HepG2 (cell line): ENCODE measurements around the gene NAPB. TPM values are rescaled to one million over a fixed set of nuclear protein-coding genes. Genes with fewer than 3 reads are reported as not detected.

Experiments used
- ATAC-seq: fragments of 200-7000 bp; cut with Tn5 transposase; 3 replicates; pipeline ENCODE4 v1.9.1; 2020; ENCODE audit warnings: mild to moderate bottlenecking, moderate library complexity
- BruUV-seq: library from RNA; stranded (reverse); fragments of 400-500 nt; replicated peaks from 2 replicates; lab custom pipeline; 2021; lab: Mats Ljungman, UMichigan
- CTCF ChIA-PET: fragments of 300-600 bp; formaldehyde crosslinking; extraction: SDS; loops from one replicate; lab custom pipeline; 2021; ENCODE audit warnings: low total read pairs, inconsistent platforms, low intra/inter-chr PET ratio; lab: Yijun Ruan, JAX
- POLR2A ChIA-PET: fragments of 350-600 bp; sonication (Branson Sonifier 250); formaldehyde crosslinking; loops from one replicate; lab custom pipeline; 2020; ENCODE audit warnings: antibody characterized with exemption, inconsistent platforms; lab: Yijun Ruan, JAX
- DNase-seq: peaks from one replicate; pipeline ENCODE4 v3.0.0-alpha.2; 2015; ENCODE audit warnings: low spot score
- FAIRE-seq: peaks from 3 replicates; lab custom pipeline; 2011; peaks lifted over from hg19 to GRCh38; lab: Jason Lieb, UNC
- H2AFZ ChIP-seq: one replicate; pipeline ENCODE4 v1.6.1; 2011; ENCODE audit warnings: low read length, inconsistent platforms
- H3K27ac ChIP-seq: fragments of 300-600 bp; 3 replicates; pipeline ENCODE4 v1.8.0; 2011; ENCODE audit warnings: mixed run types, mild to moderate bottlenecking, mixed read lengths, low read length, inconsistent platforms; ENCODE audit not compliant: insufficient read depth; ENCODE audit errors: extremely low read length
- H3K27me3 ChIP-seq, 2 experiments: fragments of 200-600 bp in 1 of 2; 2 replicates in 1 of 2; 3 replicates in 1 of 2; pipeline versions ENCODE4 v1.6.0 to v1.8.0; 2011; ENCODE audit warnings: low read length in 2 of 2, mild to moderate bottlenecking in 2 of 2, moderate library complexity in 2 of 2, inconsistent platforms in 1 of 2; ENCODE audit not compliant: insufficient read depth in 2 of 2, control insufficient read depth in 1 of 2
- H3K36me3 ChIP-seq, 2 experiments: fragments of 200-600 bp in 1 of 2; replicated peaks in 1 of 2; 2 replicates in 1 of 2; 3 replicates in 1 of 2; pipeline versions ENCODE4 v1.5.1 to v1.8.0; 2011; ENCODE audit warnings: low read length in 2 of 2, inconsistent platforms in 1 of 2; ENCODE audit not compliant: insufficient read depth in 2 of 2, control insufficient read depth in 1 of 2
- H3K4me1 ChIP-seq: 2 replicates; pipeline ENCODE4 v1.5.1; 2012; ENCODE audit warnings: low read length, inconsistent platforms; ENCODE audit not compliant: insufficient read depth
- H3K4me2 ChIP-seq: 2 replicates; pipeline ENCODE4 v1.6.0; 2011; ENCODE audit warnings: low read depth, low read length, inconsistent platforms
- H3K4me3 ChIP-seq, 3 experiments: fragments of 200-600 bp in 1 of 3; sonication (generic), shearing (Covaris generic) in 1 of 3; replicated peaks in 1 of 3; 2 replicates each; pipeline ENCODE4 v1.5.1; 2011 to 2016; ENCODE audit warnings: low read length in 3 of 3, inconsistent platforms in 2 of 3, low read depth in 2 of 3, mild to moderate bottlenecking in 2 of 3, control low read depth in 1 of 3, mixed read lengths in 1 of 3; ENCODE audit not compliant: insufficient read depth in 1 of 3
- H3K79me2 ChIP-seq: one replicate; pipeline ENCODE4 v1.6.1; 2011; ENCODE audit warnings: low read length, inconsistent platforms; ENCODE audit not compliant: insufficient read depth
- H3K9ac ChIP-seq: 2 replicates; pipeline ENCODE4 v1.6.0; 2011; ENCODE audit warnings: mild to moderate bottlenecking, low read depth, low read length, inconsistent platforms; ENCODE audit not compliant: insufficient read depth
- H3K9me3 ChIP-seq: 2 replicates; pipeline ENCODE4 v1.5.1; 2012; ENCODE audit warnings: mild to moderate bottlenecking, low read length
- H4K20me1 ChIP-seq: 2 replicates; pipeline ENCODE4 v1.6.0; 2011; ENCODE audit warnings: inconsistent platforms, mild to moderate bottlenecking, low read length, moderate library complexity; ENCODE audit not compliant: insufficient read depth
- BHLHE40 ChIP-seq: IDR thresholded peaks from 2 replicates; pipeline ENCODE4 v1.6.1; 2011; ENCODE audit warnings: low read length, improper control_type of control experiment
- KLF9 ChIP-seq: IDR thresholded peaks from 2 replicates; pipeline ENCODE4 v1.6.1; 2016; ENCODE audit warnings: low read depth
- NONO ChIP-seq, 2 experiments: fragments of 450-650 bp in 1 of 2; sonication (generic) in 1 of 2; formaldehyde crosslinking in 1 of 2; IDR thresholded peaks in 1 of 2; conservative IDR thresholded peaks in 1 of 2; 2 replicates each; pipeline versions ENCODE4 v1.6.1 to v1.8.0; 2017 to 2022; ENCODE audit warnings: mild to moderate bottlenecking in 1 of 2, missing genetic modification reagents in 1 of 2, moderate library complexity in 1 of 2
- ZNF138 ChIP-seq: sonication (generic); formaldehyde crosslinking; IDR thresholded peaks from 2 replicates; pipeline ENCODE4 v1.5.0; 2020; ENCODE audit warnings: mild to moderate bottlenecking, low read depth, missing genetic modification reagents
- ZNF710 ChIP-seq: sonication (generic); formaldehyde crosslinking; IDR thresholded peaks from 2 replicates; pipeline ENCODE4 v1.5.0; 2020; ENCODE audit warnings: mild to moderate bottlenecking, missing genetic modification reagents, borderline replicate concordance
- ZNF850 ChIP-seq: sonication (generic); formaldehyde crosslinking; conservative IDR thresholded peaks from 2 replicates; pipeline ENCODE4 v1.9.0; 2021; ENCODE audit warnings: mild to moderate bottlenecking, missing genetic modification reagents
- WGBS: methylation state at CpG from one replicate; pipeline ENCODE4 v1.1.6; 2017; ENCODE audit warnings: low lambda C conversion rate; 5-methylcytosine and 5-hydroxymethylcytosine counted together
- in situ Hi-C: cut with HindIII; loops from 2 replicates; pipeline ENCODE4 v1.10.0; 2017; ENCODE audit warnings: low pct_unique_long_range_greater_than_20kb; ENCODE audit not compliant: extremely low pct_ligation_motif_present
- intact Hi-C: fragments of 100-400 bp; cut with micrococcal nuclease; formaldehyde crosslinking; loops from one replicate; pipeline ENCODE4 v1.10.0; 2022; ENCODE audit not compliant: unreplicated experiment
- polyA plus RNA-seq, 8 experiments: library from polyadenylated mRNA; depleted of rRNA in 3 of 8; stranded (reverse) in 7 of 8; unstranded in 1 of 8; fragments of >200 nt; fragmentation: Illumina TruSeq in 4 of 8; extraction: Trizol in 4 of 8; gene quantifications; 2 replicates each; pipeline versions ENCODE4 v1.2.1 to v1.2.3, GENCODE V29; 2011 to 2016; ENCODE audit warnings: low read depth in 4 of 8, missing spikeins in 1 of 8, mixed read lengths in 1 of 8; ENCODE audit not compliant: insufficient read depth in 1 of 8
- total RNA-seq, 5 experiments: library from RNA; depleted of rRNA; stranded (reverse); fragments of >200 nt; fragmentation: Illumina TruSeq; extraction: Trizol; gene quantifications; 2 replicates each; pipeline ENCODE4 v1.2.3, GENCODE V29; 2016; ENCODE audit warnings: low read depth in 1 of 5

The NAPB gene
- total and polyA plus RNA-seq, 2 of the 13 experiments (the other 11 are each of a cell fraction or from before 2014, with no cell fraction given) = 15.2 to 16.1 TPM

- Histone ChIP-seq H3K79me2 (peaks cover 71% of the 10 kb centered on the region), H3K9ac (no peak overlapping the region), H3K4me3 (no peak overlapping the region), H3K27ac (no peak overlapping the region), H3K4me1 (peaks cover 65% of the 10 kb centered on the region), H3K27me3 (no peaks in the 10 kb centered on the region), H3K9me3 (no peaks in the 10 kb centered on the region), H3K36me3 (no peaks in the 10 kb centered on the region), H2AFZ (no peak overlapping the region), H3K4me2 (no peak overlapping the region), H4K20me1 (peaks cover 22% of the 10 kb centered on the region)
- intact Hi-C loops = no loop called here
- CTCF ChIA-PET = no interaction called here
- TF ChIP-seq ZNF850 (CRISPR knock-in tag) (no peak), ZNF138 (CRISPR knock-in tag) (no peak), ZNF710 (CRISPR knock-in tag) (no peak), KLF9 (CRISPR knock-in tag) (no peak)
- BruUV-seq = no TSS peak
- FAIRE-seq (no peak), DNase-seq (no peak), ATAC-seq (no peak)
- in situ Hi-C loops = no loop called here
- POLR2A ChIA-PET = interaction anchor here (1.1 to 5.0 kb wide), 5 partner anchors 14 to 67 kb away, joined by 5 to 56 read pairs (median 8); partner anchors contain the start of genes GZF1 and NXT1
Measured at GRCh38 chr20:23417861-23418260, 3.4 kb downstream of the NAPB start.

- Histone ChIP-seq H3K79me2 (peaks cover 89% of the 10 kb centered on the region), H3K9me3 (no peaks in the 10 kb centered on the region), H2AFZ (no peak overlapping the region), H3K4me2 (no peak overlapping the region), H4K20me1 (peaks cover 35% of the 10 kb centered on the region), H3K27ac (no peak overlapping the region), H3K4me1 (peaks cover 68% of the 10 kb centered on the region), H3K36me3 (peaks cover 0 to 4% of the 10 kb centered on the region in 2 experiments; a peak in 1 of 5 replicates), H3K27me3 (no peaks in the 10 kb centered on the region), H3K9ac (no peak overlapping the region), H3K4me3 (no peak overlapping the region)
- ATAC-seq (no peak), DNase-seq (no peak), FAIRE-seq (no peak)
- in situ Hi-C loops (no loop called here), intact Hi-C loops (no loop called here)
- BruUV-seq = no TSS peak
- CTCF ChIA-PET = no interaction called here
- POLR2A ChIA-PET = interaction anchor here (0.6 to 1.2 kb wide), 4 partner anchors 20 to 66 kb away, joined by 3 to 7 read pairs (median 4); partner anchors contain the start of gene NXT1
- 92% methylated on average over 6 of the region's 6 CpGs for WGBS
- no peak for TF ChIP-seq BHLHE40
- TF ChIP-seq NONO (IDR thresholded peaks at IDR 0.05) = no peak
- no peak for TF ChIP-seq NONO (CRISPR knock-in tag; conservative IDR thresholded peaks at IDR 0.05)
- no peak for TF ChIP-seq ZNF710 (CRISPR knock-in tag)
Measured at GRCh38 chr20:23415959-23416583, 5.2 kb downstream of the NAPB start.
